Endothelial cell of umbilical vein (primary cell): ENCODE data around the gene TP73. TPM values are rescaled to one million over a fixed set of nuclear protein-coding genes. Genes with fewer than 3 reads are reported as not detected.

Experiments used
- BruUV-seq: library from RNA; stranded (reverse); fragments of 400-500 nt; replicated peaks from 2 replicates; lab custom pipeline; 2021; lab: Mats Ljungman, UMichigan
- CTCF ChIA-PET: fragments of 300-600, 350-600 bp; sonication (Branson Sonifier 250); formaldehyde crosslinking; loops from one replicate; lab custom pipeline; 2021; ENCODE audit warnings: antibody characterized with exemption, inconsistent platforms; lab: Charles Lee
- POLR2A ChIA-PET: fragments of 300-600, 350-600 bp; sonication (Branson Sonifier 250); formaldehyde crosslinking; loops from one replicate; lab custom pipeline; 2021; ENCODE audit warnings: antibody characterized with exemption, inconsistent platforms; lab: Charles Lee
- DNase-seq: peaks from one replicate; pipeline ENCODE4 v3.0.0-alpha.2; 2011; ENCODE audit warnings: low read depth, low spot score
- FAIRE-seq: peaks from 2 replicates; lab custom pipeline; 2011; peaks lifted over from hg19 to GRCh38; lab: Jason Lieb, UNC
- H2AFZ ChIP-seq: 2 replicates; pipeline ENCODE4 v1.6.0; 2012; ENCODE audit warnings: low read depth, low read length, control low read depth, inconsistent platforms
- H3K27ac ChIP-seq: 2 replicates; pipeline ENCODE4 v1.5.1; 2011; ENCODE audit warnings: low read depth, mild to moderate bottlenecking, control low read depth, low read length, moderate library complexity; ENCODE audit not compliant: insufficient read depth
- H3K27me3 ChIP-seq, 2 experiments: 2 replicates each; pipeline versions ENCODE4 v1.6.0 to v1.6.1; 2011; ENCODE audit warnings: low read length in 2 of 2, mixed read lengths in 1 of 2; ENCODE audit not compliant: control insufficient read depth in 2 of 2, insufficient read depth in 2 of 2
- H3K36me3 ChIP-seq, 2 experiments: 2 replicates in 1 of 2; 3 replicates in 1 of 2; pipeline ENCODE4 v1.5.1; 2011; ENCODE audit warnings: low read length in 2 of 2, mild to moderate bottlenecking in 1 of 2, moderate library complexity in 1 of 2; ENCODE audit not compliant: control insufficient read depth in 2 of 2, insufficient read depth in 2 of 2; ENCODE audit errors: extremely low read depth in 1 of 2
- H3K4me1 ChIP-seq: 3 replicates; pipeline ENCODE4 v1.5.1; 2011; ENCODE audit warnings: mild to moderate bottlenecking, low read length; ENCODE audit not compliant: control insufficient read depth, insufficient read depth; ENCODE audit errors: extremely low read depth
- H3K4me2 ChIP-seq: 2 replicates; pipeline ENCODE4 v1.6.1; 2011; ENCODE audit warnings: low read length, control low read depth, mixed read lengths; ENCODE audit not compliant: insufficient read depth
- H3K4me3 ChIP-seq, 3 experiments: fragments of 200-600 bp in 1 of 3; sonication (generic), shearing (Covaris generic) in 1 of 3; replicated peaks in 1 of 3; 2 replicates each; pipeline ENCODE4 v1.5.1; 2011 to 2016; ENCODE audit warnings: control low read depth in 3 of 3, low read length in 3 of 3, mild to moderate bottlenecking in 2 of 3, inconsistent platforms in 1 of 3, low read depth in 1 of 3, moderate library complexity in 1 of 3; ENCODE audit not compliant: insufficient read depth in 1 of 3
- H3K79me2 ChIP-seq: 2 replicates; pipeline ENCODE4 v1.6.0; 2012; ENCODE audit warnings: low read length, inconsistent platforms; ENCODE audit not compliant: control insufficient read depth, insufficient read depth
- H3K9ac ChIP-seq: replicated peaks from 2 replicates; pipeline ENCODE3; 2011; ENCODE audit warnings: low read length, control low read depth; ENCODE audit not compliant: insufficient read depth; ENCODE audit errors: extremely low read depth
- H3K9me1 ChIP-seq: replicated peaks from 3 replicates; pipeline ENCODE4 v1.6.0; 2011; ENCODE audit warnings: mild to moderate bottlenecking, low read length; ENCODE audit not compliant: control insufficient read depth, insufficient read depth; ENCODE audit errors: extremely low read depth
- H3K9me3 ChIP-seq: replicated peaks from 2 replicates; pipeline ENCODE4 v1.5.1; 2012; ENCODE audit warnings: low read length, inconsistent platforms; ENCODE audit not compliant: control insufficient read depth, insufficient read depth
- H4K20me1 ChIP-seq: replicated peaks from 2 replicates; pipeline ENCODE3; 2011; ENCODE audit warnings: mild to moderate bottlenecking, low read length; ENCODE audit not compliant: control insufficient read depth, insufficient read depth; ENCODE audit errors: extremely low read depth
- CTCF ChIP-seq, 2 donors: IDR thresholded peaks; 1 replicate in 1 of 2; 2 replicates in 1 of 2; pipeline ENCODE4 v1.5.1; 2011; ENCODE audit warnings: low read length in 2 of 2, mild to moderate bottlenecking in 2 of 2, moderate library complexity in 2 of 2, control low read depth in 1 of 2, inconsistent platforms in 1 of 2, low read depth in 1 of 2; ENCODE audit not compliant: insufficient read depth in 1 of 2; ENCODE audit errors: extremely low read depth in 1 of 2
- EZH2 ChIP-seq: IDR thresholded peaks from 2 replicates; pipeline ENCODE4 v1.6.1; 2012; ENCODE audit warnings: borderline replicate concordance, low read depth, mild to moderate bottlenecking, moderate library complexity, low read length, inconsistent platforms; ENCODE audit not compliant: severe bottlenecking
- FOS ChIP-seq: IDR thresholded peaks from 2 replicates; pipeline ENCODE4 v1.6.1; 2011; ENCODE audit warnings: mild to moderate bottlenecking, low read length, moderate library complexity, borderline replicate concordance; ENCODE audit not compliant: insufficient read depth
- GATA2 ChIP-seq: IDR thresholded peaks from 2 replicates; pipeline ENCODE4 v1.7.0; 2011; ENCODE audit warnings: low read depth, mild to moderate bottlenecking, moderate library complexity, mixed read lengths, low read length; ENCODE audit not compliant: insufficient read length, insufficient read depth
- JUN ChIP-seq: IDR thresholded peaks from 2 replicates; pipeline ENCODE4 v1.6.1; 2011; ENCODE audit warnings: borderline replicate concordance, low read depth; ENCODE audit not compliant: insufficient read length, insufficient read depth
- MAX ChIP-seq: IDR thresholded peaks from 2 replicates; pipeline ENCODE4 v1.6.1; 2011; ENCODE audit not compliant: insufficient read depth, insufficient read length
- MYC ChIP-seq: IDR thresholded peaks from one replicate; pipeline ENCODE4 v1.6.1; 2011; ENCODE audit warnings: mild to moderate bottlenecking, low read depth, low read length
- POLR2A ChIP-seq: IDR thresholded peaks from 2 replicates; pipeline ENCODE4 v1.6.1; 2012; ENCODE audit warnings: low read depth, mild to moderate bottlenecking, control low read depth, low read length
- POLR2AphosphoS5 ChIP-seq: IDR thresholded peaks from 2 replicates; pipeline ENCODE4 v1.6.1; 2012; ENCODE audit warnings: low read depth, mild to moderate bottlenecking, control low read depth, low read length, moderate library complexity; ENCODE audit not compliant: insufficient read depth
- dilution Hi-C: fragments of 300-500 bp; cut with MboI; formaldehyde crosslinking; loops from one replicate; pipeline ENCODE4 v1.15.0; 2019; ENCODE audit warnings: low sequenced_read_pairs; ENCODE audit not compliant: extremely low pct_ligation_motif_present
- intact Hi-C: fragments of 100-400 bp; cut with micrococcal nuclease; formaldehyde crosslinking; loops from one replicate; pipeline ENCODE4 v1.10.0; 2022
- polyA plus RNA-seq, 4 experiments: library from polyadenylated mRNA; depleted of rRNA in 3 of 4; stranded (reverse) in 3 of 4; unstranded in 1 of 4; fragments of >200 nt; gene quantifications; 2 replicates each; pipeline versions ENCODE4 v1.2.1 to v1.2.3, GENCODE V29; 2011 to 2012; ENCODE audit warnings: missing spikeins in 1 of 4
- total RNA-seq: library from RNA; stranded (reverse); gene quantifications from 2 replicates; pipeline ENCODE4 v1.2.3, GENCODE V29; 2021

Gene TP73
- total and polyA plus RNA-seq, 2 donors (not counting 3 experiments of a cell fraction or from before 2014, with no cell fraction given): 0.03 to 0.15 TPM

- Histone ChIP-seq H2AFZ (no peak overlapping the region), H3K36me3 (no peaks in the 10 kb centered on the region), H3K9me1 (no peaks in the 10 kb centered on the region), H3K9ac (no peak overlapping the region), H3K4me2 (no peak overlapping the region), H3K4me3 (no peak overlapping the region), H3K4me1 (no peaks in the 10 kb centered on the region), H3K27ac (no peak overlapping the region), H3K79me2 (no peaks in the 10 kb centered on the region), H4K20me1 (no peaks in the 10 kb centered on the region), H3K9me3 (no peaks in the 10 kb centered on the region), H3K27me3 (no peaks in the 10 kb centered on the region)
- dilution Hi-C loops (no loop called here), intact Hi-C loops (no loop called here)
- no peak for FAIRE-seq
- ChIA-PET POLR2A (interaction anchor here (0.6 kb wide), 1 partner anchor 205 kb away, joined by 3 read pairs; no protein-coding TSS in a partner anchor), CTCF (interaction anchor here (1.7 kb wide), 1 partner anchor 10 kb away, joined by 5 read pairs; no protein-coding TSS in a partner anchor)
- no peak for TF ChIP-seq EZH2
- TF ChIP-seq CTCF (IDR thresholded peaks at IDR 0.05; ENCODE audit: extremely low read depth in 1 of 2, insufficient read depth in 1 of 2, low read depth in 1 of 2, low read length in 2 of 2): no peak
- no peak for TF ChIP-seq POLR2A
- no peak for TF ChIP-seq POLR2AphosphoS5
- no peak for TF ChIP-seq GATA2
- no peak for TF ChIP-seq MYC
- TF ChIP-seq MAX: no peak
- no peak for TF ChIP-seq JUN
- TF ChIP-seq FOS: no peak
- BruUV-seq: no TSS peak
- no peak for DNase-seq
Observed at GRCh38 chr1:3717041-3717714, 64.9 kb downstream of the TP73 start.
